GM21528 (cell line): ENCODE data around the gene ATP5F1D.

Source experiments
- ATAC-seq: cut with Tn5 transposase; IDR thresholded peaks from one replicate; pipeline ENCODE4 v1.9.1; 2021; ENCODE audit warnings: mild to moderate bottlenecking, moderate library complexity; ENCODE audit not compliant: unreplicated experiment, low FRiP score

The ATP5F1D gene

GRCh38 chr19:1220477-1220930, 21.0 kb upstream of the ATP5F1D start:
- ATAC-seq = no peak

DNA sequence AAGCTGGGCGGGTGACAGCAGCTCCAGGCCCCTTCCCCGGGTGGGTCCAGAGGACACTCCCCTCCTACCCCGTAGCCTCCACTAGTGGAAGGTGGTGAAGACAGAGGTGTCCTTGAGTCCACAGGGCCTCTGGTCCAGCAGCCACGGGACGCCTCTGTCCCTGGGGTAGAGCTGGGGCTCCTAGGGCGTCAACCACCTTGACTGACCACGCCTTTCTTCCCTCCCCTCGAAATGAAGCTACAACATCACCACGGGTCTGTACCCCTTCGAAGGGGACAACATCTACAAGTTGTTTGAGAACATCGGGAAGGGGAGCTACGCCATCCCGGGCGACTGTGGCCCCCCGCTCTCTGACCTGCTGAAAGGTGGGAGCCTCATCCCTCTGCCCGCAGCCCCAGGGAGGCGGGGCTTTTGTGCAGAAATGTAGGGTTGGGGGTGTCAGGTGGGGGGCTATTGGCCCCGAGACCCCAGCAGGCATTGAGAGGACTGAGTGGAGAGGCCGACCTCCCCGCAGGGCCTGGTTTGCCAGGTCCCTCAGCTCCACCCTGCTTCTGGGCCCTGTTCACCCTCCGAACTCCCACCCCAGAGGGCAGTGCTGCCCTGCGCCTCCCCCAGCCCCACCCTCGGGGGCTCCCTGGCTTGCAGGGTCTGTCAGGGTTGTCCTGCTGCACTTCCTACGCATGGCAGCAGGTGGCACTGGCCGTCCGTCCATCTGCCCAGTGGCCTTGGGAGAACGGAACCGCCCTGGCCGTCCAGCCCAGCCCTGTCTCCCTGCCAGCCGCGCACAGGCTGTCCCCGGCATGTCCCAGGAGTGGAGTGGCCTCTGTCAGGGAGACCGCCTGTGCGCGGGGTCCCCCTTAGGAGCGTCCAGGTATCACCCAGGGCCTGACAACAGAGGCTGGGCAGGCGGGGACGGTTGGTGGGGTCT, 20.3 kb upstream of the ATP5F1D start:
- no peak for ATAC-seq

GRCh38 chr19:1221904-1222255, 19.7 kb upstream of the ATP5F1D start:
- ATAC-seq = no peak

DNA sequence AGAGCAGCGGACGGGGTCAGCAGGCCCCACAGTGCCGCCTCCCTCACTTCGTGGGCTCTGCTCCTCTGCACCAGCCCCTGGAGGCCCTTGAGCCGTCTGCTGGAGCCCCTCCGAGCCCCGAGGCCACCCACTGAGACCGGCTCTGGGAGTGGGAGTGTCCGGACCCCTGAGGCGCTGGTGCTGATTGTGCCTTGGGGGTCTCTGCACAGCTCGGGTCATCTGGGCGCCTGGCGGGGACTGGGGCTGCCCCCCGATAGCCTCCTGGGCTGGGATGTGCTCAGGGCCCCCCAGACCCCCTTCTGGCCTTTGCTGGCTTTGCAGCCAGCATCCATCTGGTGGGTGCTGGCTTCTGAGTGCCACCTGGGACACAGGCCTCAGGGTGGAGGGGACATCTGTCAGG, 19.2 kb upstream of the ATP5F1D start:
- no peak for ATAC-seq

DNA sequence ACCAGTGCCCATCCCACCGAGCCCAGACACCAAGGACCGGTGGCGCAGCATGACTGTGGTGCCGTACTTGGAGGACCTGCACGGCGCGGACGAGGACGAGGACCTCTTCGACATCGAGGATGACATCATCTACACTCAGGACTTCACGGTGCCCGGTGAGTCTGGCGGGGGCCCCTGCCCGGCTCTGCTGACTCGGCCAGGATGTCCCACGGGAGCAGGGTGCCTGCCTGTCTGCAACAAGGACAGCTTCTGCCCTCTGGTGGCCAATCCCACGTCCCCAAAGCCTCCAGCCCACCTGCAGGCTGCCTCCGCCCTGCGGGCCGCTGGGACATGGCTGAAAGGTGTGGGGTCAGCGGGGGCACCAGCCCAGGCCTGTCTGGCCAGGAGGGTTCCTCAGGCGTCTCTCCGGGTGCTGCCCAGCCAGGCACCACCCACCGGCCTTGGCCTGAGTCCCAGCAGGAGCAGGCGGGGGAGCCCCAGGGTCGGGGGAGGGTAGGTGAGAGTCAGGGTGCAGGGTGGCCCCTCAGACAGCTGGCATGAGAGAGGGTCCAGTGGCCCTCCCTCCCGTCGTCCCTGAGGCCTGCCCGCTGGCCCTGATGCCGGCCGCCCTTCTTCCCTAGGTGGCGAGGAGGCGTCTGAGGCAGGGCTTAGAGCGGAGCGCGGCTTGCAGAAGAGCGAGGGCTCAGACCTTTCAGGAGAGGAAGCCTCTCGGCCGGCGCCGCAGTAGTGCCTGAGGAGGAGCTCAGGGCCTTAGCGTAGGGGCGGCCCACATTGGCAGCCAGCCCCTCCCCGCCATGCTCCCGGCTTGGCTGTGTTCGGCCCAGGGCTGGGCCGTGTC, 18.3 kb upstream of the ATP5F1D start:
- no peak for ATAC-seq

- no peak for ATAC-seq
Measured at GRCh38 chr19:1224047-1224825, 17.3 kb upstream of the ATP5F1D start.

- ATAC-seq = no peak
Measured at GRCh38 chr19:1224847-1225246, 16.7 kb upstream of the ATP5F1D start.

- ATAC-seq = no peak
Measured at GRCh38 chr19:1225440-1226226, 15.9 kb upstream of the ATP5F1D start.

DNA sequence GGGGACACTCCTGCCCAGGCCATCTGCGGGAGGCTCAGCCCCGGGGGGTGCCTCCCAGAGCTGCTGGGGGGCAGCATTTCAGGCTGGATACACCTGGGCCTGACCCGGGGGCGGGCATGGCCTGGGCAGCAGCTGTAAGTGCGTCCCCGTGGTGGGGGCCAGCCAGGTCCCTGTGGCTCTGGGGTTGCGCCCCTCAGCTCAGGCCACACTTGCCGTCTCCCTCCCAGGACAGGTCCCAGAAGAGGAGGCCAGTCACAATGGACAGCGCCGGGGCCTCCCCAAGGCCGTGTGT, 15.4 kb upstream of the ATP5F1D start:
- ATAC-seq = no peak

DNA sequence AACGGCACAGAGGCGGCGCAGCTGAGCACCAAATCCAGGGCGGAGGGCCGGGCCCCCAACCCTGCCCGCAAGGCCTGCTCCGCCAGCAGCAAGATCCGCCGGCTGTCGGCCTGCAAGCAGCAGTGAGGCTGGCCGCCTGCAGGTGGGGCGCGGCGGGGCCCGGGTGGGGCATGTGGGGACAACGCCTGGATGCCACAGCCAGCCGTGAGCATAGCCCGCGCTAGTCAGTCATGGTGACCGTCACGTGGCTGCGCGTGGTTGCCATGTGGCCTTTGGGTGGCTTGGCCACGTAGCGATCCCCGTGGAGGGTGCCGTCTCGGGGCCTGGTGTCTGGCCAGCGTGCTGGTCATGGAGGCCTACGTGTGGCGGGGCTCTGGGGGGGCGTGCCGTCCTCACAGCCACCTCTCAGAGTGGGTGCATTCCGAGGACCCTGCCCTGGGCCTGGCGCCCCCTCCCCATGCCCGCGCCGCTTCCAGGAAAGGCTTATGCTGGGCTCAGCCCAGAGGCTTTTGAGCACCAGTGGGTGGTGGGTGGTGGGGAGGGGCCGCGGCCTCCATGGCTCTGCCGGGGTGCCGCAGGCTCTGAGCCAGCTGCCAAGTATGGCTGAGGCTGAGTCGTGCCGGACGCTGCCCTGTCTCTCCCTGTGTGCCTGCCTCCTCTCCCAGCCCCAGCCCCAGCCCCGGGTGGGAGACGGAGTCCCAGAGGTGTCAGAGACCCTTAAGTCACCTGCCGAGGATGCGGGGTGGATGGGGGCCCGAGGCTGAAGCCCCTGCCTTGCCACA, 14.8 kb upstream of the ATP5F1D start:
- no peak for ATAC-seq

DNA sequence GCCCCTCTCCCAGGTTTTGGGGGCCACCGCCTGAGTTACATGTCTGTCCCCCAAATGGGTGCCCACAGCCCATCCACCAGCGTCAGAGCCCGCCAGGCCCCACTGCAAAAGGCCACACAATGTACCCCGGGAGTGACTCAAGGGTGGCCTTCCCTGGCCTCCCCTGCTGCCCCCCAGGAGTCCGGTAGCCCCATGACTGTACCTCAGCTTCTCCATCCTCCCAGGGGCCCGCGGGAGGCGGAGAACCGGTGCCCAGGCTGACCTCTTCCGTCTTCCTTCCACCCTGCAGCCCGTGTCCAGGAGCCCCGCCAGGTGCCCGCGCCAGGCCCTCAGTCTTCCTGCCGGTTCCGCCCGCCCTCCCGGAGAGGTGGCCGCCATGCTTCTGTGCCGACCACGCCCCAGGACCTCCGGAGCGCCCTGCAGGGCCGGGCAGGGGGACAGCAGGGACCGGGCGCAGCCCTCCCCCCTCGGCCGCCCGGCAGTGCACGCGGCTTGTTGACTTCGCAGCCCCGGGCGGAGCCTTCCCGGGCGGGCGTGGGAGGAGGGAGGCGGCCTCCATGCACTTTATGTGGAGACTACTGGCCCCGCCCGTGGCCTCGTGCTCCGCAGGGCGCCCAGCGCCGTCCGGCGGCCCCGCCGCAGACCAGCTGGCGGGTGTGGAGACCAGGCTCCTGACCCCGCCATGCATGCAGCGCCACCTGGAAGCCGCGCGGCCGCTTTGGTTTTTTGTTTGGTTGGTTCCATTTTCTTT, 14.1 kb upstream of the ATP5F1D start:
- ATAC-seq = no peak

- no peak for ATAC-seq
Measured at GRCh38 chr19:1228161-1228957, 13.2 kb upstream of the ATP5F1D start.

DNA sequence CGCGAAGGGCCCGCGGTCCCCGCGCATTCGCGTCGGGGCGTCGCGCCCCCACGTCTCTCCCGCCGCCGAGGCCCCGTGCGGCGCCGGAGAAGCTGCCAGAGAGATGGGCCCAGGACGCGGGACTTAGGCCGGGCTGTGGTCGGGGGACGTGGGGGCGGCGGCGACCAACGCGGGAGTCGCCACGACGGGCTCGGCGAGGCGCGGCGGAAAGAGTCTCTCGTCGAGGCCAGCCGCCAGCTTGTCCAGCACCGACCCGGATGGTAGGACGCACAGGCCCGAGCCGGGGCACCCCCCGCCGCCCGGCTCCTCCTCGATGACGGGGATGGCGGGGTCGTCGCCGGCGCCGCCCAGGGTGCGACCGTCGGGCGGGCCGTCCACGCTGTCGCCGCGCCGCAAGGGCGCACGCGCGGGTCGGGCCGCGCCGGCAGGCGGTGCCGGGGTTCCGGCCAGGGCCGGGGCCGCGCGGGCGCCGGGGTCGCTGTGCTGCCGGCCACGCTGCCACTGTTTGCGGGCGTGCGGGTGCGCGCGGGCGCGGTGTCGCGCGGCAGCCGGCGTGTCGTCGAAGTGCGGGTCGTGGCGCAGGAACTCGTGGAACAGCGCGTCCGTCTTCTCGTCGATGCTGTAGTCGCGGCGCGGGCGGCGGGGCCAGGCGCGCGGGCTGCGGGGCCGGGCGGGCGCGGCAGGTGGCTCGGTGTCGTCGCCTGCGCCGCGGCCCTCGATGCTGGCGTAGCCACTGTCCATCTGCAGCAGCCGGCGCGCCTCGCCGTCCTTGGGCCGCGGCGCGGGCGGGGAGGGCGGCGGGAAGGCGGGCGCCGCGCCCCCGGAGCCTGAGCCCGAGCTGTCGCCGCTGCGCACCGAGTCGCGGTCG, 12.3 kb upstream of the ATP5F1D start:
- ATAC-seq = no peak

DNA sequence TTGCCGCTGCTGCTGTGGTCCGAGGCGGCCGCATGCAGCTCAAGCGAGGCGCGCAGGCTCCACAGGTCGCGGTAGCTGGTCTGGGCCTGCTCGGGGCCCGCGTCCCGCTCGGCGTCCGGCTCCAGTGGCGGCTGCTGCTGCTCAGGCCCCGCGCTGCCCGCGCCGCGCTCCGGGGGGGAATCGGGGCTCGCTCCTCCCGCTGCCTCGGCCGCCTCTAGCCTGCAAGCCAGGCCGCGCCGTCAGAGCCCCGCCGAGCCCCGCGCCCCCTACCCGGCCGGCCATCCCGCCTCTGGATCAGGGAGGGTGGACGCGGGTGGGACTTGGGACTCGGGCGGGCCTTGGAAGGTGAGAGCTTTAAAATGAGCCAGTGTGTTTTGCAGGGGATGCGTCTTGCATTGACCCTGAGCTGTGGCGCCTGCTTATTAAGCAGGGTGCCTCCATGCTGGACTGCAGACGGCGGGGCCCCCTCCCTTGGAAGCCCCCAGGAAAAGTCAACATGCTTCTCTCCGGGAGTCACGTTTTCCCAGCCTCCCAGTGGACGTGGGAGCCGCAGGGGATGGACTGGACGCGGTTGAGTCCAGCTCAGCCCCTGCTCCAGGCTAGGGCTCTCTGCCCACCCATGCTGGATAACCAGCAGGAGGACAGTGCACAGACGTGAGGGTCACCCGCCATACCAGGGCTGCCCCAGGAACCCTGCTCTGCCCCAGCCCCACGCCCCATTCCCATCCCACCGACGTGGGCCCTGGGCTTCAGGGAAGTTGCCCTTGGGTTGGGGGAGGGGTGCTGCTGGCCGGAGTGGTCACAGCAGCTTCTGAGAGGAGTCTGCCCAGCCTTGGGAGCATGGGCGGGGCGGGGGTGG, 11.4 kb upstream of the ATP5F1D start:
- no peak for ATAC-seq

DNA sequence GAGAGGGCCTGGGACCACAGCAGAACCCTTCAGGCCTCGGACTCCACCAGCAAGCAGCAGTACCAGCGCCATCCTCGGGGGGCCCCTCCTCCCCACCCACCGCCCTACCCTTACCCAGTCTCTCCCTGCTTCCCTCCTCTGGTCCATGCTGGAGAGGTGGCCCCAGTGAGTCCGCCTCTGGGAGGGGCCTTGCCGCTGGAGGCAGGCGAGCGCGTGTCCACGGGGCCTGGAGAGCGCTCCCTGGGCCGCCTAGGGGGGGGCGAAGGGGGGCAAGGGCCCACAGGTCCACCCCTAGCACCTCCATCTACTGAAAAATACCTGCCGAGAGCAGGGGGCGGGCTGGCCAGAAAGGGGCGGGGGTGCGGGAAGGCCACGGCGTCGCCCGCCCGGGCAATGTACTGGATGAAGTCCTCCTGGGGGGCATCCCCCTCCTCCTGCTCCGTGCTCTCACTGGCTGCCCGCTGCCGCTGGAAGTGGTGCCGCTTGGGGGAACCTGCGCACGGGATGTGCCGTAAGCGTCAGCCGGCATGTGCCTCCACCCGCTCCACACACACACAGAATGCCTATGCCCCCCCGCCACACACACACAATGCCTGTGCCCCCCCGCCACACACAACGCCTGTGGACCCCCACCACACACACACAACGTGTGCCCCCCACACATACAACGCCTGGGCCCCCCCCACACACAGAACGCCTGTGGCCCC, 10.6 kb upstream of the ATP5F1D start:
- ATAC-seq = no peak
